ENCODE measurements around the gene CCR7. TPM values are rescaled to one million over a fixed set of nuclear protein-coding genes. Genes with fewer than 3 reads are reported as not detected.

The CCR7 gene
- total RNA-seq, 6 donors from 2014 or later = 0.30 to 2.8 (median 1.4) TPM; not detected in 2

GRCh38 chr17:40606548-40607353 lies 41.5 kb upstream of the CCR7 start:
- no peaks in the 10 kb centered on the region for H3K36me3 ChIP-seq
- H3K4me3 ChIP-seq = no peak overlapping the region
- DNase-seq (peak in 1 of 2 donors; percentile 47), ATAC-seq (ENCODE audit: low FRiP score in 2 of 2) (peak in 1 of 2 donors; percentile 60)
- TF ChIP-seq CTCF (IDR thresholded peaks at IDR 0.05) (no peak), POLR2A (IDR thresholded peaks at IDR 0.05) (no peak), POLR2AphosphoS5 (IDR thresholded peaks at IDR 0.05) (no peak), EP300 (IDR thresholded peaks at IDR 0.05) (no peak)
- peaks cover 15 to 34% (median 26%) of the 10 kb centered on the region in 4 donors for H3K4me1 ChIP-seq
- WGBS, 2 donors = 55 to 63% methylated on average over 10 of the region's 10 CpGs
- H3K27me3 ChIP-seq = no peaks in the 10 kb centered on the region
- H3K9me3 ChIP-seq = no peaks in the 10 kb centered on the region
- peak overlapping the region; percentile 59 to 68 (median 65) for H3K27ac ChIP-seq

- Histone ChIP-seq H3K27me3 (no peaks in the 10 kb centered on the region), H3K4me3 (no peak overlapping the region), H3K36me3 (no peaks in the 10 kb centered on the region), H3K9me3 (no peaks in the 10 kb centered on the region), H3K27ac (no peak overlapping the region), H3K4me1 (peaks cover 15 to 34% (median 26%) of the 10 kb centered on the region in 4 donors)
- no peak for DNase-seq
- no peak for ATAC-seq (ENCODE audit: low FRiP score in 2 of 2)
- whole genome bisulfite sequencing, 2 donors = 87 to 95% methylated on average over 6 of the region's 6 CpGs
- no peak for TF ChIP-seq POLR2AphosphoS5 (IDR thresholded peaks at IDR 0.05)
- no peak for TF ChIP-seq CTCF (IDR thresholded peaks at IDR 0.05)
- TF ChIP-seq POLR2A (IDR thresholded peaks at IDR 0.05) = no peak
- no peak for TF ChIP-seq EP300 (IDR thresholded peaks at IDR 0.05)
These were observed 40.0 kb upstream of the CCR7 start for GRCh38 chr17:40605306-40605705.

GRCh38 chr17:40604327-40605080 lies 39.2 kb upstream of the CCR7 start:
- H3K4me1 ChIP-seq = peaks cover 15 to 32% (median 26%) of the 10 kb centered on the region in 4 donors
- no peaks in the 10 kb centered on the region for H3K36me3 ChIP-seq
- no peak for DNase-seq
- no peak overlapping the region for H3K4me3 ChIP-seq
- H3K9me3 ChIP-seq = no peaks in the 10 kb centered on the region
- no peak overlapping the region for H3K27ac ChIP-seq
- H3K27me3 ChIP-seq = no peaks in the 10 kb centered on the region
- TF ChIP-seq POLR2AphosphoS5 (IDR thresholded peaks at IDR 0.05) (no peak), EP300 (IDR thresholded peaks at IDR 0.05) (no peak), CTCF (IDR thresholded peaks at IDR 0.05) (no peak), POLR2A (IDR thresholded peaks at IDR 0.05) (no peak)
- ATAC-seq (ENCODE audit: low FRiP score in 2 of 2) = no peak
- WGBS, 2 donors = 95 to 97% methylated on average over 7 to 8 of the region's 8 CpGs

GRCh38 chr17:40602445-40603443 lies 37.5 kb upstream of the CCR7 start:
- Histone ChIP-seq H3K4me1 (peaks cover 12 to 19% (median 15%) of the 10 kb centered on the region in 4 donors), H3K27ac (peak overlapping the region in 1 of 4 donors; percentile 11), H3K36me3 (no peaks in the 10 kb centered on the region), H3K27me3 (no peaks in the 10 kb centered on the region), H3K4me3 (no peak overlapping the region), H3K9me3 (no peaks in the 10 kb centered on the region)
- TF ChIP-seq EP300 (IDR thresholded peaks at IDR 0.05) = no peak
- no peak for TF ChIP-seq CTCF (IDR thresholded peaks at IDR 0.05)
- TF ChIP-seq POLR2AphosphoS5 (IDR thresholded peaks at IDR 0.05) = no peak
- no peak for TF ChIP-seq POLR2A (IDR thresholded peaks at IDR 0.05)
- DNase-seq (no peak), ATAC-seq (ENCODE audit: low FRiP score in 2 of 2) (no peak)
- WGBS, 2 donors = 87 to 92% methylated on average over 19 to 22 of the region's 22 CpGs
